PFSK-1 (cell line): ENCODE results near the gene HAGHL.

Experiments
- SIN3A ChIP-seq: IDR thresholded peaks from 2 replicates; pipeline ENCODE4 v1.6.1; 2012; ENCODE audit warnings: mild to moderate bottlenecking, low read length, moderate library complexity, borderline replicate concordance; ENCODE audit not compliant: insufficient read depth
- TAF1 ChIP-seq: IDR thresholded peaks from 2 replicates; pipeline ENCODE4 v1.6.1; 2012; ENCODE audit warnings: low read length, control low read depth, borderline replicate concordance; ENCODE audit not compliant: insufficient read depth
- TF ChIP-seq, protein P1 (sequence below), 2 experiments: IDR thresholded peaks; 2 replicates each; pipeline versions ENCODE4 v1.6.1 to v1.8.0; 2011 to 2012; ENCODE audit warnings: low read depth in 2 of 2, low read length in 2 of 2, control low read depth in 1 of 2, inconsistent platforms in 1 of 2, mild to moderate bottlenecking in 1 of 2, moderate library complexity in 1 of 2; ENCODE audit not compliant: insufficient read depth in 1 of 2

DNA sequence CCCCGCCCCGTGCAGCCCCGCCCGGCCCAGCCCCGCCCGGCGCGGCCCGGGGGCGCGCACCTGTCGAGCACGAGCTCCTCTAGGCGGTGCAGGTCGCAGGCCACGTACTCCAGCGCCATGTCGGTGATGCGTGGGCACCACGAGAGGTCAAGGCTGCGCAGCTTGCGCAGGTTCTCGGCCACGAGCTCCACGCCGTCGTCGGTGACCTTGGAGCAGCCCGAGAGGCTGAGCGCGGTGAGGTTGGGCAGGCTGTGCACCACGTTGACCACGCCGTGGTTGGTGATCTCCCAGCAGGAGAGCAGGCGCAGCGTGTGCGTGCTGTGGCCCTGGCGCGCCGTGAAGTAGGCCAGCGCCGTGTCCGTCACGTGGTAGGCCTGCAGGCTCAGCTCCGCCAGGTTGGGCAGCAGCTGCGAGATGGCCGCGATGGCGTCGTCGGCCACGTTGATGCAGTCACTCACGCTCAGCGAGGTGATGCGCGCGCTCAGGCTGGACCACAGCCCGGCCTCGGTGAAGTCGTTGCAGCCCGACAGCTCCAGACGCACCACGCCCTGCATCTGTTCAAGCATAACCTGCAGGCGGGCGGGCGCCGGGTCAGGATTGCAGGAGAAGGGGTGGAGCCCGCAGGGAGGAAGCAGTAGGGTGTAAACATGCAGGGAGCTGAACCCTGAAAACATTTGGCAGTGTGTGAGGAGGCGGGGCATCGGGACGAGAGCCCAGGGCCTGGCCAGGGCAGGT, 31.4 kb upstream of the HAGHL start:
- TF ChIP-seq SIN3A: no peak
- TF ChIP-seq, protein P1, sequence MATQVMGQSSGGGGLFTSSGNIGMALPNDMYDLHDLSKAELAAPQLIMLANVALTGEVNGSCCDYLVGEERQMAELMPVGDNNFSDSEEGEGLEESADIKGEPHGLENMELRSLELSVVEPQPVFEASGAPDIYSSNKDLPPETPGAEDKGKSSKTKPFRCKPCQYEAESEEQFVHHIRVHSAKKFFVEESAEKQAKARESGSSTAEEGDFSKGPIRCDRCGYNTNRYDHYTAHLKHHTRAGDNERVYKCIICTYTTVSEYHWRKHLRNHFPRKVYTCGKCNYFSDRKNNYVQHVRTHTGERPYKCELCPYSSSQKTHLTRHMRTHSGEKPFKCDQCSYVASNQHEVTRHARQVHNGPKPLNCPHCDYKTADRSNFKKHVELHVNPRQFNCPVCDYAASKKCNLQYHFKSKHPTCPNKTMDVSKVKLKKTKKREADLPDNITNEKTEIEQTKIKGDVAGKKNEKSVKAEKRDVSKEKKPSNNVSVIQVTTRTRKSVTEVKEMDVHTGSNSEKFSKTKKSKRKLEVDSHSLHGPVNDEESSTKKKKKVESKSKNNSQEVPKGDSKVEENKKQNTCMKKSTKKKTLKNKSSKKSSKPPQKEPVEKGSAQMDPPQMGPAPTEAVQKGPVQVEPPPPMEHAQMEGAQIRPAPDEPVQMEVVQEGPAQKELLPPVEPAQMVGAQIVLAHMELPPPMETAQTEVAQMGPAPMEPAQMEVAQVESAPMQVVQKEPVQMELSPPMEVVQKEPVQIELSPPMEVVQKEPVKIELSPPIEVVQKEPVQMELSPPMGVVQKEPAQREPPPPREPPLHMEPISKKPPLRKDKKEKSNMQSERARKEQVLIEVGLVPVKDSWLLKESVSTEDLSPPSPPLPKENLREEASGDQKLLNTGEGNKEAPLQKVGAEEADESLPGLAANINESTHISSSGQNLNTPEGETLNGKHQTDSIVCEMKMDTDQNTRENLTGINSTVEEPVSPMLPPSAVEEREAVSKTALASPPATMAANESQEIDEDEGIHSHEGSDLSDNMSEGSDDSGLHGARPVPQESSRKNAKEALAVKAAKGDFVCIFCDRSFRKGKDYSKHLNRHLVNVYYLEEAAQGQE (IDR thresholded peaks at IDR 0.05; ENCODE audit: insufficient read depth in 1 of 2, low read depth in 2 of 2, low read length in 2 of 2): no peak
- TF ChIP-seq TAF1: no peak
